NCI-H1105 treated with DMSO at 0.1 percent for 48 hours (cell line): ENCODE results near the gene SF1.

Source experiments
- DNase-seq: peaks from one replicate; lab custom pipeline; 2025; lab: John Stamatoyannopoulos, UW

Gene SF1

GRCh38 chr11:64745189-64745520 lies 33.2 kb downstream of the SF1 start:
- no peak for DNase-seq

GRCh38 chr11:64744544-64745188 lies 33.7 kb downstream of the SF1 start:
- DNase-seq: no peak

GRCh38 chr11:64743591-64744543 lies 34.5 kb downstream of the SF1 start, which contains the start of gene RASGRP2:
Gene RASGRP2, minus strand, starts transcription at chr11:64744142. Its CDS starts 1,276 bp downstream, at chr11:64742866.
- DNase-seq: peak; percentile 11

GRCh38 chr11:64742889-64743590 lies 35.3 kb downstream of the SF1 start:
- peak; percentile 19 for DNase-seq

GRCh38 chr11:64742087-64742888 lies 36.1 kb downstream of the SF1 start:
- no peak for DNase-seq

- no peak for DNase-seq
Measured at GRCh38 chr11:64741375-64742086, 36.8 kb downstream of the SF1 start.

GRCh38 chr11:64739871-64740270 lies 38.5 kb downstream of the SF1 start:
- no peak for DNase-seq

GRCh38 chr11:64736654-64737053 lies 41.7 kb downstream of the SF1 start:
- DNase-seq: no peak

- no peak for DNase-seq
Measured at GRCh38 chr11:64735725-64736259, 42.5 kb downstream of the SF1 start.

GRCh38 chr11:64734811-64735724 lies 43.3 kb downstream of the SF1 start:
- no peak for DNase-seq

GRCh38 chr11:64731601-64732000 lies 46.7 kb downstream of the SF1 start:
- no peak for DNase-seq

- DNase-seq: no peak
Measured at GRCh38 chr11:64729851-64730382, 48.4 kb downstream of the SF1 start.

GRCh38 chr11:64728757-64729365 lies 49.5 kb downstream of the SF1 start:
- no peak for DNase-seq

GRCh38 chr11:64726867-64727530 lies 51.3 kb downstream of the SF1 start:
- no peak for DNase-seq

- no peak for DNase-seq
Measured at GRCh38 chr11:64726211-64726641, 52.1 kb downstream of the SF1 start.

GRCh38 chr11:64724863-64725532 lies 53.3 kb downstream of the SF1 start:
- DNase-seq: no peak

- DNase-seq: no peak
Measured at GRCh38 chr11:64723907-64724862, 54.2 kb downstream of the SF1 start.
